Measurements from ENCODE around the gene HSD11B1L.
A peak's percentile ranks its signal among the peaks of the same experiment; 100 is the strongest.

Gene HSD11B1L

DNA sequence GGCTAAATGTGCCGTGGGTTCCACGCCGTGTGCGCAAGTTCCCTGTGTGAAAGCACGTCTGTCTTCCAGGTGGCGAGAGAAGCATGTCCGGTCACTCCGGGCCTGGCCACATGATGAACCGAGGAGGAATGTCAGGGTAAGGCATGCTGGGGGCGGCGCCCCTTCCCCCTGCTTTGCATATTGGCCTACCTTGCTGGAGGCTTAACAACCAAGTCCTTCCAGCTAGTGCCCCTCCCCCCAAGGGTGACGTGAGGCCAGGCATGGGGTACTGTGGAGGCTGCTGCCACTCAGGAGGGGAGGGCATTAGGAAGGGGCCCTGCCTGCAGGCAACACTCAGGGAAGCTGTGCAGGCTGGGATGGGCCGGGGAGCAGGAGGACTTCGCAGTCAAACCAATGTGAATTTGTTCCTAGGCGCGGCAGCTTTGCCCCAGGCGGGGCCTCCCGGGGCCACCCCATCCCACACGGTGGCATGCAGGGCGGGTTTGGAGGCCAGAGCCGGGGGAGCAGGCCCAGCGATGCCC is 13.0 kb upstream of the HSD11B1L start:
- DNase-seq: peak; percentile 56

DNA sequence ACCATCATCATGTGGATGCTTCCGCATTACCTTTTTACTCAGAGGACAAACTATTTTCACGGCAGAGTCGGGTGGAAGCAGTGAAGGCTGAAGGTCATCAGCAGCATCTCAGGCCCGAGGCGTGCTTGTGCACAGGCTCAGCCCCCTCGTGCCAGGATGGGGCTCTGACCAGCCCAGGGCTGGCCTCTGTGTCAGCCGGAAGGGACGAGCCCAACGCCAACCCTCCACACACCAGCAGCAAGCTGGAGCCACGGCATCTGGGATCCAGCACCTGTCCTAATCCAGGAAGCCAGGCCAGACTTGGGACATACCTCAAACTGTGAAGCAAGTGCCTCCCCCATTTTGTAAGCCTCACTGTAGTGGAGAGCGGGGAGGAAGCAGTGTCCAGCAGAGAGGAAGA is 11.6 kb upstream of the HSD11B1L start:
- no peak for DNase-seq

DNA sequence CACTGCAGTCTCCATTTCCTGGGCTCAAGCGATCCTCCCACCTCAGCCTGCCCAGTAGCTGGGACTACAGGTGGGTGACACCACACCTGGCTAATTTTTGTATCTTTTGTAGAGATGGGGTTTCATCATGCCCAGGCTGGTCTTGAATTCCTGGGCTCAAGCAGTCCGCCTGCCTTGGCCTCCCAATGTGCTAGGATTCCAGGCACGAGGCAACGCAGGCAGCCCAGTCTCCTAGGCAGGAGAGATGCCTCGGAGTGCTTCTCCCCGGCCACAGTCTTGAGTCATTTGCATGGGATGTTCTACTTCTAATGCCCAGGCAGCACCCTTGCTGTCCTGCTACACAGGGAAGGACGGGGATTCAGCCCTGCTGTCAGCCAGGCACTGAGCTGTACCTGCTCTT is 9.2 kb upstream of the HSD11B1L start:
- no peak for DNase-seq

DNA sequence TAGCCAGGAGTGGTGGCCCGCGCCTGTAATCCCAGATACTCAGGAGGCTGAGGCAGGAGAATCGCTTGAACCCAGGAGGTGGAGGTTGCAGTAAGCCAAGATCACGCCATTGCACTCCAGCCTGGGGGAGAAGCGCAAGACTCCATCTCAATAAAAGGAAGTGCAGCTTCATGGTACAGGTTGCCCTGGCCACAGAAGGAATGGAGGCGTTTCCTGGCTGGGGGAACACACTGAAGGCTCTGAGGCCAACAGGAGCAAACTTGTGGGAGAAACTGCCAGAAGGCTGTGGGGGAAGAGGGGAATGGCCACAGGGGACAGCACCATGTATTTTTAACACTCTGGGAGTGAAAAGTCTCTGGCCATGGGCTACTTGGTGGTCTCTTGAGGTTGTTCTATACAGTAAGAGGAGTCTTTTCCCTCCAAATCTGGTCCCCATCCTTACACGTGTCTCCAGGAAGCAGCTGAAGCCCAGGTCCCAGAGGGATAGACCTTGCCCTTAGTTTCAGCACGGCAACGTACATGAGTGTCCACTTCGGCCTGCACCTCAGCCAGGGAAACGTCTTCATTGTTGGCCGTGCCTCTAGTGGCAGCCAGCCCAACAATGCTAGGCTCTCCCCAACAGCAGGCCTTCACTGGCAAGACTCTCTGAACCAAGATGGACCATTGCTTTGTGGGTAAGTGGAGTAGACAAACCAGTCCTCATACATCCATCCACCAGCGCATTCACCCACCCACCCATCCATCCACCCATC is 7.9 kb upstream of the HSD11B1L start:
- no peak for DNase-seq

DNA sequence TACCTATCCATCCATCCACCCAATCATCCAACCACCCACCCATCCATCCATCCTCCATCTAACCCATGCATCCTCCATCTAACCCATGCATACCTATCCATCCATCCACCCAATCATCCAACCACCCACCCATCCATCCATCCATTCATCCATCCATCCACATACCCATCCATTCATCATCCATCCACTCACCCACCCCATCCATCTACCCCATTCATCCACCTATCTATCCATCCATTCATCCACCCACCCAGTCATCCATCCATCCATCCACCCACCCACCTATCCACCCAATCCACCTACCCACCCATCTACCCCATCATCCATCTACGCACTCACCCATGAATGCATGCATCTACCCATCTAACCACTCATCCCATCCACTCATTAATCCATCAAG is 7.1 kb upstream of the HSD11B1L start:
- no peak for DNase-seq

DNA sequence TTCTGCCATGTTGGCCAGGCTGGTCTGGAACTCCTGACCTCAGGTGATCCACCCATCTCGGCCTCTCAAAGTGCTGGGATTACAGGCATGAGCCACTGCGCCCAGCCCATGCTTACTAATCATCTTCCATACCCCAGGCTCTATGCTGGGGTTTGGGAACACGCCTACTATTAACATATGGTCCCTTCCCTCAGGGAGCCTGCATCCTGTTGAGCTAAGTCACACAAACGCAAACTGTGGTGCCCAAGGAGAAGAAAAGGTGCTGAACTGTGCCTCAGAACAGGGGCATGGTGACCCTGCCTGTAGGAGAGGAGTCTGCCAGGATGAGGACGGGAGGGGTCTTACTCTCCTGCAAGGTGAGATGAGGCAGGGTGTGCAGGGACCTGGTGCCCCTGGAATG is 6.1 kb upstream of the HSD11B1L start:
- no peak for DNase-seq

DNA sequence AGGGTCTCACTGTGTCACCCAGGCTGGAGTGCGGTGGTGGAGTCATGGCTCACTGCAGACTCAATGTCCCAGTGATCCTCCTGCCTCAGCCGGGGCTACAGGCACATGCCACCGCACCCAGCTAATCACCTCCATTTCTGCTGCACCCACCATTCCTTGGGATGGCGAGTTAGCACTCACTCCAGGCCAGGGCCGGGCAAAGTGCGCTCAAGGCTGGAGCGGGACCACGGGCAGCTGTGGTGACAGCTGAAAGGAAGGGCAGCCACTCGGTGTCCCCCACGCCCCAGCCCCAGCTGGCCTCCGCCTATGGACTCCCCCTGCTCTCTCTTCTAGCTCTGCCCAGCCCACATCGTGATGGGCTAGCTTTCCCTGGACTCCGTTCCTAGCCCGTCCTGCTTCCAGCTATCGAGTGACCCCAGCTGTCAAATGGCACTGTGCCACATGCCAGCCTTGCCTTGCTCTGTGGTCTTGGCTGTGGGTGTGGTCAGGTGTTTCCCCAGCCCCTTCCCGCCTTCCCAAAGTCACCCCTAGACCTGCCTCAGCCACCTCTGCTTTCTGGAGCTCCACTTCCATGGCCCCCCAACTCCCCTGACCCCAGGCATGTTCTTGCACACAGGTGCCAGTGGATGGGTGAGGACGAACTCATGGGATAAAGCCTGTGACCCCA is 4.6 kb upstream of the HSD11B1L start:
- DNase-seq: no peak

DNA sequence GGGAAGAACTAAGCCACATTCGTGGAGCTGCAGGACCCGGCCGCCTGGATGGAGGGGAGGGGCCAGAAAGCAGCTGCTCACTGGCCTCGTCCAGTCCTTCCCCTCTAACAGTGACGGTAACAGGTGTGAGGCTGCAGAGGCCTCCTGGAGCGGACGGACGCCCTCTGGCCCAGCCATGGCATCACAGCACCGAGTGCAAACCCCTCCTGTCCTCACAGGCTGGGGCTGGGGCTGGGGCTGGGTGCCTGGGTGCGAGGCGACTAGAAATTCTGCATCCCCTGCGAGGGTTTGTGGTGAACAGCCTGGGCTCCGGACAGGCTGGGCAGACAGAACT is 4.1 kb upstream of the HSD11B1L start:
- no peak for DNase-seq

DNA sequence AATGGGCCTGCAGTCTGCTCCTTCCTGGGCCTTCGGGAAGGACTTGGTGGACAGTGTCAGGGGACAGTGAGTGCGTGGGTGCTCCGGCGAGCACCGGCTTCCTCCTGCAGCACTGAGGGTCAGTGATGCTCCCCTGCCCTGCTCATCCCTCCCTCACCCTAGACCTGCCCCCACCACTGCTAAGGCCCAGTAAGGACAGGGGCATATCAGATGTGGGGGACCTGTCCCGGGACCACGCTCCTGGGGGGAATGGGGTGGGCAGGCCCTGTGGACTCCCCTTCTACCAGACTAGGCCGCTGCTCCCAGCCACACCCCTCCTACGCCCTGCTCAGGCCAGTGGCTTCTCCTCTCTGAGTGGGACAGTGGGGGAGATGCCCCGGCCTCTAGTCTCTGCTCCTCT is 3.7 kb upstream of the HSD11B1L start:
- DNase-seq: no peak

DNA sequence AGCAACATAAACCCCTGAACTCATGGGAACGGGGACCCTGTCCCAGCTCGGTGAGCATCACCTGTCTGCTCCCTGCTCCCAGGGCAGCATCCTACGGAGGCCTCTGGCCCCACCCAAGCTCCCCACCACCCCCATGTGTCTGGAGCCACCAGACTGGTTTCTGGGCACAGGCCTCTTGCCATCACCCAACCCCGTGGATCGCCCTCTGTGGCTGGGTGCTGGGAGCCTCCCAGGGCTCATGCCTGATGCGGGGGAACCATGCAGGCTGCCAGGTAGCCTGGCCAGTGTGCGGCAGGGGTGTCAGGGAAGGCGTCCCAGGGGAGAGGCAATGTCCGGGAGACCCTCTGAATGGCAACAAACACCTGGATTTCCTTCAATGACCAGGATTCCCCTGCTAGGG is 3.2 kb upstream of the HSD11B1L start:
- no peak for DNase-seq

DNA sequence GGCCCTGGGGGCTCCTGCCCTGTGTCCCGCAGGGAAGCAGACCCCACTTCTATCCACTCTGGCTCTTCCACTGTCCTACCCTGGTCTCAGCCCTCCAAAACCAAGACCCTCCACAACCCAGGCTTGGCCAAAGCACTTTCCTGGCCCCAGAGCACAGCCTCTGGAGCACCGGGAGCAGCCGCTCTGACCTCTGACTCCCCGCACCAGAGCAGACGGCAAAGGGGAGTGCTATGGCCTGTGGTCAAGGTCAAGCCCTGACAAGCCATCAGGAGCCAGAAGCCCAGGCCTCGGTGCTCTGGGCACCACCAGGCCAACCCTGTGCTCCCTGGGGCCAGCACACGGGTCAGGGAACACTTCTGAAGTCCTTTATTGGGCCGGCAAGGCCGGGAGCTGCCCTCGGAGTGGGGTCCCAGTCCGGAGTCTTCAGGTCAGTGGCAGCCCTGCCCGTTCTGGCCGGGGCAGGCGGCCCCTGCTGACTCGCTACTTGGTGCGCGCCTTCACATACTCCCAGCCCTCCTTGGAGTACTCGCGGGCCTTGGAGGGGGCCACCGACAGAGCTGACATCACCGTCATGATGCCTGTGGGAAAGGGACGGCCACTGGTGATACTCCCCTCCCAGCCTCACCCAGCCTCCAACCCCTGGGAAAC is 2.6 kb upstream of the HSD11B1L start:
- no peak for DNase-seq

DNA sequence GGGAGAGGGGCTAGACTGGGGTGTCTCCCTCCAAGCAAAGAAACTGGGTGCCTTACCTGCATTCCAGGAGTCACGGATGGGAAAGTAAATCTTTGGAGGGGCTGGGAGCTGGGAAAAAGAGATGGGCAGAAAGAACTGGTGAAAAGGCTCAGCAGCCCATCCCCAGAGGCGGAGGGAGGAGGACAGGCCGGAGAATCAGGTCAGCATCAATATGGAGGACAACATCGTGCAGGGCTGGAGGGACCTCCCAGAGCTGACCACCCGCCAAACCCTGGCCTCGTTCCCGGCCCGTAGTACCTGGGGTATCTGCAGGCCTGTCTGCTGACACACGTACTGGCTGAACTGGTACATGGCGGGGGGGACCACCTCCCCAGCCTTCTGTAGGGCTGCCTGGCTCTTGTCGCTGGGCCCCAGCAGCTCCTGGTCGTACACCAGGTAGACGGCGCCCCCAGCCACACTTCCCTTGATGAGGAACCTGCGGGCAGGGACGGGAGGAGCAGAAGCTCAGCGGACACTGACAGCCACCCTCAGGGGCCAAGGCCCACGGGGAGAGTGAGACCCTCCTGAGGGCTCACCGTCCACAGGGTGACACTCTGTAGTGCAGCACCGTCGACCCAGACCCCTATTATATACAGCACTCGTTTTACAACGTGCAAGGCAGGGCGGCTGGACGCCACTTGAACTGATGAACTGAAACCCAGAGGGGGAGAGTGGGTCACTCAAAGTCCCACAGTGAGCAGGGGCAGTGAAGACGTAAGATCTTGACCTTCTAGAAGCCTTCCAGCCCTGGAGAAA is 1.3 kb upstream of the HSD11B1L start:
- DNase-seq: no peak

DNA sequence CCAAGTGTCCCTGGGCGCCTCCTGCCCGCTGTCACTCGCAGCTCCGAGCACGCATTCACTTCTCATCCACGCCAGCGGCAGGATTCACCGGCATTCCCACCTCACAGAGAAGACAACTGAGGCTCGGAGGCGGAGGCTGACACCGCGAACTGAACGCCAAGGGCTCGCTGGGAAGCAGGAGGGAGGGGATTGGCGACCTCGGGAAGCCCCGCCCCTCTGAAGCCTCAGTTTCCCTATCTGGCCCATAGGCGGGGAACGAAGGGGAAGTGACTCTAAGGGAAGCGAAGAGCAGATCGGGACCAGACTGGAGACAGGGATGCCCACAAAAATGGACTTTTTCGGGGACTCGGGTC is 767 bp upstream of the HSD11B1L start:
- DNase-seq: peak; percentile 60

DNA sequence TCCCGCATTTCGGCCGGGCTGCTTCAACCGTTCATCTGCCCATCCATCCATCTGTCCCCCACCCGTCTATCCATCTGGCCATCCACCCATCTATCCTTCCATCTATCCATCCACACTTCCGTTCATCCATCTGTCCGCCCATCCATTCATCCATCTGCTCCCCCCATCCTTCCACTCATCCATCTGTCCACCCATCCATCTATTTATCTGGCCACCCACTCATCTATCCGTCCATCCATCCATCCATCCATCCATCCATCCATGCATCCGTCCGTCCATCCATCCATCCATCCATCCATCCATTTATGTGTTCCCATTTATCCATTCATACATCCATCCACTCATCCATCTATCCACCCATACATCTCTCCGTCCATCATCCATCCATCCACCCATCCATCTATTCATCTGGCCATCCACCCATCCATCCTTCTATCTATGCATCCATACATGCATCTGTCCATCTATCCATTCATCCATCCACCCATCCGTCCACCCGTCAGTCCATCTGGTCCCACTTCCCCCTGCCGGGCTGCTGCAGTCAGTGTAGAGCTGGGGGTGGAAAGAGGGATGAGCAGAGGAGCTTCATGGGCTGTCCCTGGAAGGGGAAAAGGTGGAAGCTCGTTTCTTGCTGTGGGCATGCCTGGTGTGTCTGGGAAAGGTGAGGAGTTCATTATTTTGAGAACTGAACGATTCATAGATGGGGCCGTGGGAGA is 722 bp downstream of the HSD11B1L start:
- peak; percentile 53 for DNase-seq

DNA sequence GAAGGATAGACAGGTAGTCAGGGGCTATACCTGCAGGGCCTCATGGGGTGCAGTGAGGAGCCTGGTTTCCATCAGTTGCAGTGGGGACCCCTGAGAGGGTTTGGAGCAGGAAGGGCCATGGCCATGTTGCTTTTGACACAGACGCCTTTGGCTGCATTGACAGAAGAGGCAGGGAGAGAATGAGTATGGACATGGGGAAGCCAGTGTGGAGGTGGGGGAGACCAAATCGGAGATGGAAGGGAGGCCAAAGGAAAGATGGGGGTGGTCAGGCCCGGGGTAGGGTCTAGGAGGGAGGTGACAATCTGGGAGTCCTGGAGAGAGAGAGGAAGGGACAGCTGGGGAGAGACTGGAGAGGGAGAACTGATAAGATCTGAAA is 1.3 kb downstream of the HSD11B1L start:
- no peak for DNase-seq

DNA sequence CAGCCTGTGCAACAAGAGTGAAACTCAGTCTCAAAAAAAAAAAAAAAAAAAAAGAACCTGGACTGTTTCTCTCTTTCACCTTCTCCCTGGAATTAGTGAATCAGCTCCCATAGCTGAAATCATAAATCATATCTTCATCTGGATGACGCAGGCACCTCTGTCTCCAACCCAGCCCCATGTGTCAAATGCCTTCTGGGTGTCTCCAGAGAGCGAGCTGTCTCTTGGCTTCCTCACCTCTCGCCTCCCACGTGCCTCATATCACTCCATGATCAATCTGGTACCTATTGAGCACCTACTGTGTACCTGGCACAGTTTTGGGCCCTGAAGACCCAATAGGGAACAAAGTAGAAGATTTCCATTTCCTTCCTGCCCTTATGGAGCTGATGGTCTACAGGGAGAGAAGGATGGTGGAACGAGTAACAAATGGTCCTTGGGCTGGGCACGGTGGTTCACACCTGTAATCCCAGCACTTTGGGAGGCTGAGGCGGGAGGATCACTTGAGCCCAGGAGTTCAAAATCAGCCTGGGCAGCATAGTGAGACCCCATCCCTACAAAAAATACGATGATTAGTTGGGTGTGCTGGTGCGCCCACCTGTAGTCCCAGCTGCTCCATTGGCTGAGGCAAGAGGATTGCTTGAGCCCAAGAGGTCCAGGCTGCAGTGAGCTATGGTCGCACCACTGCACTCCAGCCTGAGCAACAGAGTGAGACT is 2.5 kb downstream of the HSD11B1L start:
- no peak for DNase-seq

DNA sequence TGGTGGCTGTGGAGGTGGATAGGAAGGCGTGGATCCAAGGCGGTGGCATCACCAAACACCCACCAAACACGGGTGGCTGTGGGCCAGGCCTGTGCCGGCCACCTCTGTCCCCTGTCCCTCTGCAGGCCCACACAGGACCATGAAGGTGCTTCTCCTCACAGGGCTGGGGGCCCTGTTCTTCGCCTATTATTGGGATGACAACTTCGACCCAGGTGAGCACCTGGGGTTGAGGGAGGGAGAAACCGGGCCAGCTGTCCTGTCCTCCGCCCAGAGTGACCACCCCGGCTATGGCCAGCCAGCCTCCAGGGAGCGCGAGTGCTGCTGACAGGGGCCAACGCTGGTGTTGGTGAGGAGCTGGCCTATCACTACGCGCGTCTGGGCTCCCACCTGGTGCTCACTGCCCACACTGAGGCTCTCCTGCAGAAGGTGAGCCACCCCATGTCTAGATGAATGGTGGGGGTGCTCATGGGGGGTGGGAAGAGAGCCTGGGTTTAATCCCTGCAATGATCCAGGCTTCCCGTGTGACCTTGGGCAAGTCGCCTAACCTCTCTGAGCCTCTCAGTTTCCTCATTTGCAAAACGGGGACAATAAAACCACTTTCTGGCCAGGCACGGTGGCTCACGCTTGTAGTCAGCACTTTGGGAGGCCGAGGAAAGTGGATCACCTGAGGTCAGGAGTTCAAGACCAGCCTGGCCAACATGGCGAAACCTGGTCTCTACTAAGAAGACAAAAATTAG is 4.0 kb downstream of the HSD11B1L start:
- DNase-seq: no peak

DNA sequence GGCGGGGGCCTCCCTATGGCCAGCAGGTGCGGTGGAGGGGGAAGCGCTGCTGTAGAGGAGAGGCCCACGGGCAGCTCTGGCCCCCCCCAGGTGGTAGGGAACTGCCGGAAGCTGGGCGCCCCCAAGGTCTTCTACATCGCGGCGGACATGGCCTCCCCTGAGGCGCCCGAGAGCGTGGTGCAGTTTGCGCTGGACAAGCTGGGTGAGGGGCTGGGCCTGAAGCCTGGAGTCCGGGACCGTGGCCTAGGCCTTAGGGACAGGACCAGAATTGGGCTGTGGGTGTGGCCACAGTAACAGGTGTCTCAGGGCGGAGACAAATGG is 5.5 kb downstream of the HSD11B1L start:
- no peak for DNase-seq

DNA sequence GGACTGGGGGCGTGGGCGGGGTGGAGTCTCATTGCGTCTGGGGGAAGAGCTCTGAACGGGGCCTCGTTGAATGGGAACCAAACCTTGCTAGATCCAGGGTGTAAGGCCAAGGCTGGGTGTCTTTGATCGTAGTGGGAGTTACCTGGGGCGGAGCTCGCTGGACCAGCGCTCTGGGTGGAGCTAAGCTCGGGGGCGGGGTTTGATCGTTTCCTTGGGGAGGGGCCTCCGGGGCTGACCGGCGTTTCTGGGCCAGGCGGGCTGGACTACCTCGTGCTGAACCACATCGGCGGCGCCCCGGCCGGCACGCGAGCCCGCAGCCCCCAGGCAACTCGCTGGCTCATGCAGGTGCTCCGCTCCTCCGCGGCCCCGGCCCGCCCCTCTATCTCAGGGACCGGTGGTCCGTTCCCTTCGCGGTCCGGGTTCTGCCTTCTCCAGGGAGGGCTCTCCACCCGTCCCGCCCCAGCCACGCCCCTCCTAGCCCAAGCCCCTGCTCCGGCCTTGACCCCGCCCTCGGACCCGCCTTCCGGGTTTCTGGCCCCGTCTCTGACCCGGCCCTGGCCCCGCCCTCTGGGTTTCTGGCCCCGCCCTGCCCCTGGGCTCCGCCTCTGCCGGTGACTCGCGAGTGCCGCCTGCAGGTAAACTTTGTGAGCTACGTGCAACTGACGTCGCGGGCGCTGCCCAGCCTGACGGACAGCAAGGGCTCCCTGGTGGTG is 6.0 kb downstream of the HSD11B1L start:
- DNase-seq: no peak

DNA sequence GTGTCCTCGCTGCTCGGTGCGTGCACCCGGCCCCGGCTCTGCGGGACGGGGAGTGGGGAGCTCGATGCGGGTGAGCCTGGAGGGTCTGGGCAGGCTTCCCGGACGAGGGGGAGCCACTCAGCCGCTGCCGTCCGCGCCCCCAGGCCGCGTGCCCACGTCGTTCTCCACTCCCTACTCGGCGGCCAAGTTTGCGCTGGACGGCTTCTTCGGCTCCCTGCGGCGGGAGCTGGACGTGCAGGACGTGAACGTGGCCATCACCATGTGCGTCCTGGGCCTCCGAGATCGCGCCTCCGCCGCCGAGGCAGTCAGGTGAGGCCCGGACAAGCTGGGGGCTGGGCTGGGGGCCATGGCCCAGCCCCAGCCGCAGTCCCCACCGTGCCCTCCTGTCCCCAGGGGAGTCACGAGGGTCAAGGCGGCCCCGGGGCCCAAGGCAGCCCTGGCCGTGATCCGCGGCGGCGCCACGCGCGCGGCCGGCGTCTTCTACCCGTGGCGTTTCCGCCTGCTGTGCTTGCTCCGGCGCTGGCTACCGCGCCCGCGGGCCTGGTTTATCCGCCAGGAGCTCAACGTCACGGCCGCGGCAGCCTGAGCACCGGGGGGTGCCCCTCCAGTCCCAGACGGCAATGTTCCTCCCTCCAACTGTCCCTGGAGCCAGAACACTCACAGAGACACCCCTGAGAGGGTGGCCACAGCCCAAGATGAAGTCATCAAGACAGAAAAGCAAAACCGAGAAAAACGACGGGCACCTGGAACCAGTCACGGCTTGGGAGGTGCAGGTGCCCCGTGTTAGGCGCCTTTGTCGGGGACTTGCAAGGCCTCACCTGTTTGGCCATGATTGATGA is 6.8 kb downstream of the HSD11B1L start:
- no peak for DNase-seq

Data from NCI-H82 (cell line).